ENCODE measurements around the gene MSX2.

DNA sequence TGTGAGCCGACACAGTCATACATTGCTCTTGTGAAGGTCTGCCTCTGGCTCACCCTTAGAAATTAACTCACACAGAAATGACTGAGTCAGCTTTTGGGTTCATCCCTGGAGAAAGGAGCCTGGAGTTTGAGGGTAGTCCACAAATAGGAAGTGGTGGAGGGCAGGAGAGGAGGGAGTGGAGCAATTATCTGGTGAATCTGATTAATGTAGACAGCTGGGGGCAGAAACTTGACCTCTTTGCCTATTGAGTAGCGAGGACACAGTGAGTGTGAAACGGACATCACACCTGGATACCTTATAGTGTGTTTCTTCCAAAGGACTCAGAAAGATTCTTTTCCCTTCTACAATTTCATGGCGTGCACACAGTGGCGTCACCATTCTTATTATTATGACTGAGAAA, 48.5 kb upstream of the MSX2 start:
- TF ChIP-seq, protein P1, sequence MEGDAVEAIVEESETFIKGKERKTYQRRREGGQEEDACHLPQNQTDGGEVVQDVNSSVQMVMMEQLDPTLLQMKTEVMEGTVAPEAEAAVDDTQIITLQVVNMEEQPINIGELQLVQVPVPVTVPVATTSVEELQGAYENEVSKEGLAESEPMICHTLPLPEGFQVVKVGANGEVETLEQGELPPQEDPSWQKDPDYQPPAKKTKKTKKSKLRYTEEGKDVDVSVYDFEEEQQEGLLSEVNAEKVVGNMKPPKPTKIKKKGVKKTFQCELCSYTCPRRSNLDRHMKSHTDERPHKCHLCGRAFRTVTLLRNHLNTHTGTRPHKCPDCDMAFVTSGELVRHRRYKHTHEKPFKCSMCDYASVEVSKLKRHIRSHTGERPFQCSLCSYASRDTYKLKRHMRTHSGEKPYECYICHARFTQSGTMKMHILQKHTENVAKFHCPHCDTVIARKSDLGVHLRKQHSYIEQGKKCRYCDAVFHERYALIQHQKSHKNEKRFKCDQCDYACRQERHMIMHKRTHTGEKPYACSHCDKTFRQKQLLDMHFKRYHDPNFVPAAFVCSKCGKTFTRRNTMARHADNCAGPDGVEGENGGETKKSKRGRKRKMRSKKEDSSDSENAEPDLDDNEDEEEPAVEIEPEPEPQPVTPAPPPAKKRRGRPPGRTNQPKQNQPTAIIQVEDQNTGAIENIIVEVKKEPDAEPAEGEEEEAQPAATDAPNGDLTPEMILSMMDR (IDR thresholded peaks at IDR 0.05; ENCODE audit: low read depth, low read length) = no peak
- TF ChIP-seq MYC (IDR thresholded peaks at IDR 0.05; ENCODE audit: low read depth, low read length) = no peak
- no peak for TF ChIP-seq POLR2A (IDR thresholded peaks at IDR 0.05; ENCODE audit: extremely low read depth, insufficient read length)
- TF ChIP-seq, protein P2, sequence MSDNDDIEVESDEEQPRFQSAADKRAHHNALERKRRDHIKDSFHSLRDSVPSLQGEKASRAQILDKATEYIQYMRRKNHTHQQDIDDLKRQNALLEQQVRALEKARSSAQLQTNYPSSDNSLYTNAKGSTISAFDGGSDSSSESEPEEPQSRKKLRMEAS (IDR thresholded peaks at IDR 0.05; ENCODE audit: low read depth, low read length) = no peak

All from NB4 (cell line).